Measurements from ENCODE around the gene GGT6. TPM values are rescaled to one million over a fixed set of nuclear protein-coding genes. Genes with fewer than 3 reads are reported as not detected.
A peak's percentile ranks its signal among the peaks of the same experiment; 100 is the strongest.
"Not testable (repeated sequence)": the region's sequence is repeated elsewhere in the genome, so short reads cannot be mapped to it uniquely, and the experiment has no call there.

The GGT6 gene, protein sequence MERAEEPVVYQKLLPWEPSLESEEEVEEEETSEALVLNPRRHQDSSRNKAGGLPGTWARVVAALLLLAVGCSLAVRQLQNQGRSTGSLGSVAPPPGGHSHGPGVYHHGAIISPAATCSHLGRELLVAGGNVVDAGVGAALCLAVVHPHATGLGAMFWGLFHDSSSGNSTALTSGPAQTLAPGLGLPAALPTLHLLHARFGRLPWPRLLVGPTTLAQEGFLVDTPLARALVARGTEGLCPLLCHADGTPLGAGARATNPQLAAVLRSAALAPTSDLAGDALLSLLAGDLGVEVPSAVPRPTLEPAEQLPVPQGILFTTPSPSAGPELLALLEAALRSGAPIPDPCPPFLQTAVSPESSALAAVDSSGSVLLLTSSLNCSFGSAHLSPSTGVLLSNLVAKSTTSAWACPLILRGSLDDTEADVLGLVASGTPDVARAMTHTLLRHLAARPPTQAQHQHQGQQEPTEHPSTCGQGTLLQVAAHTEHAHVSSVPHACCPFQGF
- total RNA-seq (2014; rRNA removed; shearing (Covaris generic)), result not detected in 2 replicates
- not detected in 2 replicates for polyA plus RNA-seq (2015; cell fraction: cytosol; rRNA removed)
- not detected in 2 replicates for polyA plus RNA-seq (2015; cell fraction: nucleus; rRNA removed)

DNA sequence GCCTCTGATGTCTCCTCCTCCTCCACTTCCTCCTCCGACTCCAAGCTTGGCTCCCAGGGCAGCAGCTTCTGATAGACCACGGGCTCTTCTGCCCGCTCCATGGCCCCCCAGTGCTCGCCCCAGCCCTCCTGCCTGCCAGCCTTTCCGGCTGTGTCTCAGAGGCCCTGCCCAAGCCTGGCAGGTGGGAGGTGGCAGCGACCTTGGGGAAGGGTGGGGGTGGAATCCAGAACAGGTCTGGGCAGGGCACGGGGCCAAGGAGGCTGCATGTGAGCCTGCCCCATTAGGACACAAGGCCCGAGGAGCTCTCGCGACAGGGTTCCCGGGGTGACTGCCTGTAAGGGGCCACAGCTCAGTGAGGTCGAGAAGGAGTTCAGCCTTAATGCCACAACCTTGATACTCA is at the start of gene GGT6:
Gene GGT6 (minus strand): TSS at position 157 of the 400 bp plus-strand sequence. CDS start 56 bp downstream, at position 101.
- in situ Hi-C loops (cut with HindIII; ENCODE audit: low pct_unique_long_range_greater_than_20kb, low sequenced_read_pairs), result no loop called here
- DNase-seq (ENCODE audit: low read depth, low spot score), result no peak

DNA sequence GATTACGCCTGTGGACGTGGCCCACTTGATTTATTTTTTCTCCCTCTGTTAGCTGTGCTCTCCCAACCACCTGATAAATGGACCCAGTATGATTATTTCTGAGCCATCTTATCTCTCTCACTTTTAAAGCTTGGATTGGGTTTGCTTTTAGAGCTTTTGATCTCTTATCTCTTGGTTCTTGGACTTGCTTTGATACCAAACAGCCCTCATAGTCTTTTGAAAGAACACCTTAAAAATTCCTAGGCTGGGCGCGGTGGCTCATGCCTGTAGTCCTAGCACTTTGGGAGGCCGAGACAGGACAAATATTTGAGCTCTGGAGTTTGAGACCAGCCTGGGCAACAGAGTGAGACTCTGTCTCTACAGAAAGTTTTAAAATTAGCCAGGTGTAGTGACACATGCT is 49.8 kb upstream of the GGT6 start:
- in situ Hi-C loops (cut with HindIII; ENCODE audit: low pct_unique_long_range_greater_than_20kb, low sequenced_read_pairs), result no loop called here
- DNase-seq (ENCODE audit: low read depth, low spot score), result no peak

DNA sequence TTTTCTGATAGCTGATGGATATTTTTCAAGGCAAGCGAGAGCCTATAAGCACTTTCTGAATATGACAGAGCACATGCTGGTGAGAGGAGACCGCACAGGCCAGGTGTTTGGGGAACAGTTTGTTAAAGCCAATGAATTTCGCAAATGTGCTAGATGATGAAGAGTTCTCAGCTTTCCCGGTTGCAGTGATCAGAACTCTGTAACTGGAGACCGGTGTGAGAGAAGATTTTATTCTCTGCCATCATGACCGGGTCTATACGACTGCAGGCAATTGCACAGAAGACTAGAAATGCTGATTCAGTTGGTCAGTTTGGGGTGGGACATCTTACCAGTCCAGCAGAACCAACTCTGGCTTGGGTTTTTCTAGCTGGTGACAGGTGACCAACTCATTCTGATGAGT is 49.4 kb upstream of the GGT6 start:
- DNase-seq (ENCODE audit: low read depth, low spot score), result no peak
- in situ Hi-C loops (cut with HindIII; ENCODE audit: low pct_unique_long_range_greater_than_20kb, low sequenced_read_pairs), result no loop called here

DNA sequence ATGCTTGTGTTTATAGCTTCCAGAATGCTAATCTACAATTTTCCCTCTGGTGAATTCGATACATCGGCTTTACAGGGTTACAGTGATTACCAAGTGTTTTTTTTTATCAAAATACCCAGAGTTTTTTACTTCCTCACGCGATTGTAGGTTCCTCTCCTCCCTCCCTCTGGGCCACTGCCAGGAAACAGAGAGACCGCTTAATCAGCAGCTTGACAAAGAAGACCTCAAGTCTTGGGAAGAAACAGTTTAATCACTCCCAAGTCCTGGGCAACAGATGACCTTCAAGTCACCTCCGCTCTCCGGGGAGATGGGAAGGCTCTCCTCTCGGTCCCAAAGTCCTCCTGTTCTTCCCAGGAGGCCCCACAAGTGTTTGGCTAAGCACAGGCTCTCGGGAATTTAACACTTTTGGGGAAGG is 47.4 kb upstream of the GGT6 start:
- in situ Hi-C loops (cut with HindIII; ENCODE audit: low pct_unique_long_range_greater_than_20kb, low sequenced_read_pairs), result no loop called here
- DNase-seq (ENCODE audit: low read depth, low spot score), result peak; percentile 17

DNA sequence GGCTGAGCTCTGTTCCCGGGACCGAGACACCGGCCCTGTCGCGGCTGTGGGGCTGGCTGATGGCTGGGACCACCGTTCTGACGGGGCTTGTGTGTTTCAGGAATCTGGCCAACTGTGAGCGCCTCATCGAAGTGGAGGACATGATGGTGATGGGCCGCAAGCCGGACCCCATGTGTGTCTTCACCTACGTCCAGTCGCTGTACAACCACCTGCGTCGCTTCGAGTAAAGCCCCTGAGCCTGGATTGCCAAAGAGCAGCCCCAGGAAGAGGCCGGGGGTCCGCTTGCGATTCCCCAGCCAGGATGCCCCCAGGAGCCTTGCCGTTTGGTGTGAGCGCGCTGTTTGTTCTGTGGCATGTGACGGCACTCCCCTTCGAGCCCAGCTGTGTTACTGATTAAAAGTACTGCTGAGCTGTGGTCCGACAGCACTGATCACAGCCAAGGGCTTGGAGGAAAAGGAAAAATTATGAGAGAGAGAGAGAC is 46.9 kb upstream of the GGT6 start:
- no peak for DNase-seq (ENCODE audit: low read depth, low spot score)
- in situ Hi-C loops (cut with HindIII; ENCODE audit: low pct_unique_long_range_greater_than_20kb, low sequenced_read_pairs), result no loop called here

DNA sequence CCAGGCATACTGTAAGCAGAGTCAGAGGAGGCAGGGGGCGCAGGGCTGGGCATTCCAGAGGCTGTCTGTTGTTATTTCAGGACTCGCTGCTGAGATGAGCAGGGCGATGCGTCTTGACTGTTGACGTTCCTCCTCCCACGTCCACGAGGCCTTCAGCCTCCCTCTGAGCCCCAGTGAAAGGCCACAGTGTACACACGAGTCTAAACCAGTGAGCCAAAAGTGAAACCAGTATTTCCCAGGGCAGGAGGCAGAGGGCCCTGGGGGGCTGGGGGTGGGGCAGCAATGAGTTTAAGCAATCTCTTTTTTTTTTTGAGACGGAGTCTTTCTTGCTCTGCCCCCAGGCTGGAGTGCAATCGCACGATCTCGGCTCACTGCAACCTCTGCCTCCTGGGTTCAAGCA is 45.4 kb upstream of the GGT6 start:
- peak; percentile 65 for DNase-seq (ENCODE audit: low read depth, low spot score)
- in situ Hi-C loops (cut with HindIII; ENCODE audit: low pct_unique_long_range_greater_than_20kb, low sequenced_read_pairs), result no loop called here

DNA sequence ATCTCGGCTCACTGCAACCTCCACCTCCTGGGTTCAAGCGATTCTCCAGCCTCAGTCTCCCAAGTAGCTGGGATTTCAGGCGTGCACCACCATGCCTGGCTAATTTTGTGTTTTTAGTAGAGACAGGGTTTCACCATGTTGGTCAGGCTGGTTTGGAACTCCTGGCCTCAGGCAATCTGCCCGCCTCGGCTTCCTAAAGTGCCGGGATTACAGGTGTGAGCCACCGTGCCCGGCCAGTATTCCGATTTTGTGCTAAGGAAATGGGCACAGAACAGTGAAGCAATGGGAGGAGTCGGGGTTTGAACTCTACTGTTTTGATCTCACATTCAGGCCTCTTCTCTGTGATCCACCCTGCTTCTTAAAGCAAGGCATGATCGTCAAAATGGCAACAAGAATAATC is 44.4 kb upstream of the GGT6 start:
- in situ Hi-C loops (cut with HindIII; ENCODE audit: low pct_unique_long_range_greater_than_20kb, low sequenced_read_pairs); DNase-seq (ENCODE audit: low read depth, low spot score): not testable (repeated sequence)

DNA sequence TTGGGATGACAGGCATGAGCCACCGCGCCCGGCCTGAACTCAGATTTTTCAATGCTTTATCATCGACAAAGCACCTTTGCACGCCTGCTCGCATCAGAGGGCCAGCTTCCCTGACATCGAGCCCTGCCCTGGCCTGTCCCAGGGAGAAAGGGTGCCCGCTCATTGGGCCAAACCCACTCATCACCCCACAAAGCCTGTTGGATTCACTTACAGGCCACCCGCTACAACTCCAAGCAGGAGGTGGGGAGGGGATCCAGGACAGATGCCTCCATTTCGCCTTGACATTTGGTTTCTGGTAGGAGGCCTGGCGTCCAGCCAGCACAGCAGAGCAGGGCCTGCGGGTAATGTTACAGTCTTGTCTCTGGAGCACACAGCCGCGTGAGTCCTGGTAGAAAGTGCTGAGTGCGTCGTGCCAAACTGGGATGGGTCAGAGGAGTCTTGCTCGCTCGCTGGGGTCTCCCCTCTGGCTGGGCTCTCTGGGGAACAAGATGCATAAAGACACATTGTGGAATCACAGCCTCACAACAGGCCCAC is 43.8 kb upstream of the GGT6 start:
- in situ Hi-C loops (cut with HindIII; ENCODE audit: low pct_unique_long_range_greater_than_20kb, low sequenced_read_pairs), result no loop called here
- DNase-seq (ENCODE audit: low read depth, low spot score), result peak; percentile 57

DNA sequence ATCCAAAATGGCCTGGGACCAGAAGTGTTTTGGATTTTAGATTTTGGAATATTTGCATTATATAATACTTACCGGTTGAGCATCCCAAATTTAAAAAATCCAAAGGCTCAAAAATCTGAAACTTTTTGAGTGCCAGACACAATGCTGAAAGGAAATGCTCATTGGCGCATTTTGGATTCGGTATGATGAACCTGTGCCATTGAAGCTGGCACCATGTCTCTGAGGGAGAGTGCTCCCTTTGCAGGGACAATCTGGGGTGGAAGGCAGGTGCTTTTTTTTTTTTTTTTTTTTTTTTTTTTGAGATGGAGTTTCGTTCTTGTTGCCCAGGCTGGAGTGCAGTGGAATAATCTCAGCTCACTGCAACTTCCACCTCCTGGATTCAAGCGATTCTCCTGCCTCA is 41.7 kb upstream of the GGT6 start:
- in situ Hi-C loops (cut with HindIII; ENCODE audit: low pct_unique_long_range_greater_than_20kb, low sequenced_read_pairs), result no loop called here
- DNase-seq (ENCODE audit: low read depth, low spot score), result no peak

DNA sequence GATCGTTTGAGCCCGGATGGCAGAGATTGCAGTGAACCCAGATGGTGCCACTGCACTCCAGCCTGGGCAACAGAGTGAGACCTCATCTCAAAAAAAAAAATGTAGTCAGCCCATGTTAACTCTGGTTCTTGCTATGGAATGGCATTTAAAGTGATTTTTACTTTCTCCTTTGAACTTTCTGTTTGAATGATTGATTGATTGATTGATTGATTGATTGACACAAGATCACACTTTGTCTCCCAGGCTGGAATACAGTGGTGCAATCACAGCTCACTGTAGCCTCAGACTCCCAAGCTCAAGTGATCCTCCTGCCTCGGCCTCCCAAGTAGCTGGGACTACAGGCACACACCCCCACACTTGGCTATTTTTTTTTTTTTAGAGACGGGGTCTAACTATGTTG is 40.9 kb upstream of the GGT6 start:
- in situ Hi-C loops (cut with HindIII; ENCODE audit: low pct_unique_long_range_greater_than_20kb, low sequenced_read_pairs), result no loop called here

DNA sequence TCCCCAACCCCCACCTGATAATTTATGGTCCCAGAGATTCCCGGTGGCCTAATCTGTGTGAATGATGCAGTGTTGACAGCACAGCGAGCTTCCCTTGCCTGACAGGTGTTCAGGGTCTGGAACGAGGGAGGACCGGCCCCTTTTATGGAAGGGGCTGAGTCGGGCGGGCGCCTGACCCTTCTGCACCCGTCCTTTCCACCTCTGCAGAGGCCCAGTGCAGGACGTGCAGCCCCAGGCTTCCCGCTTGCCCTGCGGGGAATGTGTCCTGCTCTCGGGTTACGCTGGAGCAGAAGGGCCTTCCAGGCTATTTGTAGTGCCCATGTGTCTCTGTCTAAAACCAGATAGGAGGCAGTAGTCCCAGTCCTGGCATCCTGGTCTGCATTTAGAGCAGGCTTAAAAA is 40.2 kb upstream of the GGT6 start:
- DNase-seq (ENCODE audit: low read depth, low spot score), result no peak
- in situ Hi-C loops (cut with HindIII; ENCODE audit: low pct_unique_long_range_greater_than_20kb, low sequenced_read_pairs), result no loop called here

More for the DNA sequence above, 40.9 kb upstream of the GGT6 start:
- no peak for DNase-seq (ENCODE audit: low read depth, low spot score)

DNA sequence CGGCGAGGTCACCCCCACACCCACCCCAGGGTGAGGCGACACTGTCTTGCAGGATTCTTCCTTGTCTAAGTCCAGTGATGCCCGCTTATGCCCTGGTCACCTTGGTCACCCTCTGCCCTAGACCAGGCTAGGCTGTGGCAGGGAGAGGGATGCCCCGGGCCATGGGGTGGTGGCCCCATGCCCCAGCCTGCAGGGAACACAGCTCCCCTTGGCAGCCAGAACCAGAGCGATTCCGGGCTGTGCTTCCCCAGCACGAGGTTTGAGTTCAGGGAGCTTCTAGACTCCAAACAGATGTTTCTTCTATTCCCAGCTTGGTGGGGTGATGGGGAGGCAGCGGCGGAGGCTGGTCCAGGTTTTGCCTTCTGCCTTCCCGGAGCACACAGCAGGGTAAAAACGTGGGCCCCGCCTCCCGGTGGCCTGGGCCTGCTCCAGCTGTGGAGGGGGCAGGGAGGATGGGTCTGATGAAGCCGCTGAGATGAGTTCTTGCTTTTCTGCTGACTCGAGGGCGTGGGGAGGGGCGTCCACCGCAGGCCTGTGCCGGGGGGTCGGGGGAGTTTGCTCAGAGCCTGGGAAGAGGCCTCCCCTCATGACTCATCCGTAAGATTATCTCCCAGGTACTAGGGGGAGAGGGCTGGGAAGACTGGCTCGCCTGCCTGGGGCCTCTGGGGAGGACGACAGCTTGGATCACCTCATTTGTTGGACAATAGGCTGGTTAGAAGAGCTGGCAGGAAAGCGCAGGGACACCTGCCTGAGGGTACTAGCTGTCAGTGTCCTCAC is 39.3 kb upstream of the GGT6 start:
- no peak for DNase-seq (ENCODE audit: low read depth, low spot score)
- in situ Hi-C loops (cut with HindIII; ENCODE audit: low pct_unique_long_range_greater_than_20kb, low sequenced_read_pairs), result no loop called here

DNA sequence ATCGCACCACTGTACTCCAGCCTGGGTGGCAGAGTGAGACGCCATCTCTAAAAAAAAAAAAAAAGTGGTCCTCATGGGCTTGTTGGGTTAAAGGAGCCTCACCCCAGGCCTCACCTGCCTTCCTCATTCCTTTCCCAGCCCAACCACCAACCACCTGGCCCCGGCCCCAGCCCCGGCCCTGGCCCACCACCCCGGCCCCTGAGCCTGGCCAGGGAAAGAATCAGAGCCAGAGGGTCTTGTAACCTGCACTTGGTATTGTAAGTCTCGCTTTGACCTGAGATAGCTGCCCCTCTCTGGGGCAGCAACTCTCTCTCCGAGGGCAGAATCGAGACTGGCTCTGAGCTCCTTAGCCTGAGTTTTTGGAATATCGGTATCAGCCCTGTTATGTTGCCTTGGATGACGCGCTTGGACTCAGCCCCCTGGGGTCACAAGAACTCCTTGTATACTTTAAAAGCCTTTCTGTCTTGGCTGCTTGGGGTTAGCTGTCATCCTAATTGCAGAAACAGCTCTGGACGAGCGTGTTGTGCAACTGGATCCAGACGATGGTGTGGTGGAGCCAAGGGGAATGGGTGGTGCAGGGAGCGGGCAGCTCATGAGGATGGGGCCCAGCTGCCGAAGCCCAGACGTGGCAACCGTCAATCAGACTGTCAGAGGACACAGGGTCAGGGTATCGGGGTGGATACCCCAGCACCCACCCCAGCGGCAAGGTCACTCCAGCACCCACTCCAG is 38.6 kb upstream of the GGT6 start:
- DNase-seq (ENCODE audit: low read depth, low spot score), result no peak
- in situ Hi-C loops (cut with HindIII; ENCODE audit: low pct_unique_long_range_greater_than_20kb, low sequenced_read_pairs), result no loop called here

DNA sequence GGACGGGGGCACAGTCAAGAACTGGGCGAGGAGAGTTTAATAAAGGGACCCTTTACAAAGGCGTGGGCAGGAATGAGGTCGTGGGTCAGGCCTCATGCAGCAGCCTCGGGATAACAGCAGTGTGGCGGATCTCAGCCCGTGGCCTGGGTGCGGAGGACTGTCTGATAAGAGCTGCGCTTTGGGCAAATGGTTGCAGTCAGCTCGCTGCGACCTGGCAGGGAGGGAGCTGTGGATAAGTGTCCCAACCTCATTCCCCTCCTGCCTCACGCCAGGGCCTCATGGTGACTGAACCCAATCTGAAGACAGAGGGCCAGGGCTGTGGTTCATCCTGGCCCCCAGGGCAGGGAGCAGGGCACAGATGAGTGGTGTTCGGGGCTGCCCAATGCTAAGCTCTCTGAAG is 37.6 kb upstream of the GGT6 start:
- DNase-seq (ENCODE audit: low read depth, low spot score), result no peak
- in situ Hi-C loops (cut with HindIII; ENCODE audit: low pct_unique_long_range_greater_than_20kb, low sequenced_read_pairs), result no loop called here

DNA sequence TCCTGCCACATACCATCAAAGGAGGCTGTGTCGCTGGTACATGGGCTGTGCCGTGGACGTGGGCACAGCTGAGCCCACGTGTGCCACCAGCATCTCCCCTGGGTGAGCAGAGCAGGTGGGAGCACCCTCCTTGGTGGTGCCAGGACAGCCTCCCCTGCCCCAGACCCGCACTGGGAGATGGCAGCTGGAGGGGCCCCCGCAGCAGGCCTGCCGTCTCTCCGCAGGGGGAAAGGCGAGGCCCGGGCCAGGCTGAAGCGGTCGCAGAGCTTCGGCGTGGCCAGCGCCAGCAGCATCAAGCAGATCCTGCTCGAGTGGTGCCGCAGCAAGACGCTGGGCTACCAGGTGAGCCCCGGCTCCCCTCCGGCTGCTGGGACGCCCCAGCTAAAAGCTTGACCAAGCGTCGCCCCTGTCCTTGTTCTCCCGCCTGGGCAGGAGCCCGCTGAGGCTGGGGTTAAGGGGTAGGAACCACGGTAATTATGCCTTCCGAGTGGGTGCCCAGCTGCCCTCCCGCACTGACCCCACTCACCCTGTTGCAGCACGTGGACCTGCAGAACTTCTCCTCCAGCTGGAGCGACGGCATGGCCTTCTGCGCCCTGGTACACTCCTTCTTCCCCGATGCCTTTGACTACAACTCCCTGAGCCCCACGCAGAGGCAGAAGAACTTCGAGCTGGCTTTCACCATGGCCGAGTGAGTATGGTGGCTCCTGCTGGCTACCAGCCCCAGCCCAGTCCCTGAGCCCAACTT is 36.4 kb upstream of the GGT6 start:
- in situ Hi-C loops (cut with HindIII; ENCODE audit: low pct_unique_long_range_greater_than_20kb, low sequenced_read_pairs), result no loop called here
- DNase-seq (ENCODE audit: low read depth, low spot score), result no peak

DNA sequence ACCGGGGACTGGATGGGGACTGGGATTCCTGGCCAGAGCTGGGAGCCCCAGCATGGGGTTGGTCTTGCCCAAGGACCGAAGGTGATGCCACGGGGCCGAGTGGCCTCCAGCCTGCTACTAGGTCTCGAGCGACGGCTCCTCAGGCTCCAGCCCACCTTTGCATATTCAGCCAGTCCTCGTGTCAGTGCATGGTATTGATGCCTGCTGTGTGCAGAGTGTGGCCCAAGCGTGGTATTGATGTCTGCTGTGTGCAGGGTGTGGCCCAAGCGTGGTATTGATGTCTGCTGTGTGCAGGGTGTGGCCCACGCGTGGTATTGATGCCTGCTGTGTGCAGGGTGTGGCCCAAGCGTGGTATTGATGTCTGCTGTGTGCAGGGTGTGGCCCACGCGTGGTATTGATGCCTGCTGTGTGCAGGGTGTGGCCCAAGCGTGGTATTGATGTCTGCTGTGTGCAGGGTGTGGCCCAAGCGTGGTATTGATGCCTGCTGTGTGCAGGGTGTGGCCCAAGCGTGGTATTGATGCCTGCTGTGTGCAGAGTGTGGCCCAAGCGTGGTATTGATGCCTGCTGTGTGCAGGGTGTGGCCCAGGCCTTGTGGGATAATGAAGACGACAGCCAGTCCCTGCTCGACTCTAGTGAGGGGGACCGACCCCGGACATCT is 35.4 kb upstream of the GGT6 start:
- DNase-seq (ENCODE audit: low read depth, low spot score); in situ Hi-C loops (cut with HindIII; ENCODE audit: low pct_unique_long_range_greater_than_20kb, low sequenced_read_pairs): not testable (repeated sequence)
